Ovary (tissue), 9 donors: ENCODE data around the gene SH3RF1. TPM values are rescaled to one million over a fixed set of nuclear protein-coding genes. Genes with fewer than 3 reads are reported as not detected.

Experiments used
- DNase-seq, 5 donors: peaks; one replicate each; pipeline ENCODE4 v3.0.0-alpha.2; 2019 to 2020
- H3K27ac ChIP-seq, 2 donors: fragments of 200-600 bp; one replicate each; pipeline versions ENCODE4 v1.5.1 to v1.8.0; 2019 to 2022
- H3K27me3 ChIP-seq: fragments of 200-600 bp; one replicate; pipeline ENCODE4 v1.8.0; 2022
- H3K36me3 ChIP-seq: fragments of 200-600 bp; sonication (generic); one replicate; pipeline ENCODE4 v1.5.1; 2019
- H3K4me1 ChIP-seq: one replicate; pipeline ENCODE4 v1.8.1; 2013; ENCODE audit warnings: mild to moderate bottlenecking, moderate library complexity; ENCODE audit not compliant: insufficient read depth
- H3K4me3 ChIP-seq: fragments of 200-600 bp; sonication (generic); one replicate; pipeline ENCODE4 v1.5.1; 2017
- H3K9me3 ChIP-seq, 2 donors: fragments of 200-600 bp in 1 of 2; sonication (generic) in 1 of 2; one replicate each; pipeline versions ENCODE4 v1.5.1 to v1.8.1; 2013 to 2019; ENCODE audit warnings: mild to moderate bottlenecking in 1 of 2, moderate library complexity in 1 of 2
- EP300 ChIP-seq: sonication (generic); formaldehyde crosslinking; IDR thresholded peaks from one replicate; pipeline ENCODE4 v1.6.1; 2017; ENCODE audit warnings: antibody characterized with exemption
- POLR2A ChIP-seq: fragments of 450-650 bp; IDR thresholded peaks from one replicate; pipeline ENCODE4 v1.6.1; 2017; ENCODE audit warnings: antibody characterized with exemption, mild to moderate bottlenecking, moderate library complexity
- WGBS, 3 donors: extraction: QIAGEN DNeasy Blood & Tissue Kit in 1 of 3; methylation state at CpG; one replicate each; pipeline versions ENCODE4 v1.1.5 to v1.1.7; 2013 to 2017; 5-methylcytosine and 5-hydroxymethylcytosine counted together
- intact Hi-C, 4 donors: fragments of 100-400 bp; cut with DNase I; formaldehyde crosslinking; loops; one replicate each; pipeline versions ENCODE4 v1.11.0 to v1.15.1; 2022 to 2023
- polyA plus RNA-seq, 2 donors: library from polyadenylated mRNA; stranded (reverse); fragments of 200-250 nt in 1 of 2; fragments of 350-450 nt in 1 of 2; fragmentation: Illumina TruSeq in 1 of 2; extraction: RNeasy Lipid Tissue Mini Kit (QIAGEN cat#74804) in 1 of 2; gene quantifications; one replicate each; pipeline ENCODE4 v1.2.3, GENCODE V29; 2013 to 2014
- total RNA-seq, 7 donors: library from RNA; depleted of rRNA in 2 of 7; stranded (reverse); fragments of >200 nt in 2 of 7; fragmentation: NEBNext Ultra II Directional in 3 of 7; extraction: Animal tissue kit (Norgen Biotek cat#: 25700) in 3 of 7; gene quantifications; one replicate each; pipeline versions ENCODE4 v1.1.0 to v1.2.4, GENCODE V29; 2016 to 2023
- TF ChIP-seq, protein P1 (sequence below), 3 donors: fragments of 450-650 bp in 2 of 3; fragments of 200-600 bp in 1 of 3; IDR thresholded peaks; one replicate each; pipeline versions ENCODE4 v1.5.1 to v1.8.0; 2016 to 2022; ENCODE audit warnings: antibody characterized with exemption in 3 of 3, mild to moderate bottlenecking in 1 of 3
- donor health status: DM: no; HTN: no; CAD: no; lungs with moderate emphysema.
- donor health status: DM: no; HTN: no; CAD: no.
- donor health status: Bipolar disorder and iron deficiency.
- donor health status: DM: yes; HTN: yes; CAD: no.
- donor health status: DM: no; HTN: no; CAD: no.
- donor health status: DM: yes; HTN: yes; CAD: no.

The SH3RF1 gene
- total and polyA plus RNA-seq, 9 donors = 8.2 to 32.6 (median 22.3) TPM

DNA sequence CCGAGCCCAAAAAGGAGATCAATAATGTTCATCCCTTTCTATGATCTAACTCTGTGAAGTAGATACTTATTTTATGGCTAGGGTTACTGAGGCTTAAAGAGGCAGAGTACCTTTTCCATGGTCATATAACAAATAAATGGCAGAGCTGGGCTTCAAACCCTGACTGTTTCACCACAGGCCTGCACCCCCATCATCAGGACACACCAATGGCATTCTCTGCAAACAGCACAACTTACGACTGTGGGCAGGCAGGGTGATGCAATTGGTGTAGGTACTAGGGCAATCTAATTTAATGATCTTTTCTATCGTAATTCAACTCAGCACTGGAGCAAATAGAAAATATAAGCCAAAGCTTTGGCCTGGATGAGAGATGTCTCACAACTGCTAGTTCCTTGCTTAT lies 141.9 kb downstream of the SH3RF1 start:
- H3K27ac ChIP-seq = no peak overlapping the region
- intact Hi-C loops = no loop called here
- H3K9me3 ChIP-seq = no peaks in the 10 kb centered on the region
- TF ChIP-seq, protein P1, sequence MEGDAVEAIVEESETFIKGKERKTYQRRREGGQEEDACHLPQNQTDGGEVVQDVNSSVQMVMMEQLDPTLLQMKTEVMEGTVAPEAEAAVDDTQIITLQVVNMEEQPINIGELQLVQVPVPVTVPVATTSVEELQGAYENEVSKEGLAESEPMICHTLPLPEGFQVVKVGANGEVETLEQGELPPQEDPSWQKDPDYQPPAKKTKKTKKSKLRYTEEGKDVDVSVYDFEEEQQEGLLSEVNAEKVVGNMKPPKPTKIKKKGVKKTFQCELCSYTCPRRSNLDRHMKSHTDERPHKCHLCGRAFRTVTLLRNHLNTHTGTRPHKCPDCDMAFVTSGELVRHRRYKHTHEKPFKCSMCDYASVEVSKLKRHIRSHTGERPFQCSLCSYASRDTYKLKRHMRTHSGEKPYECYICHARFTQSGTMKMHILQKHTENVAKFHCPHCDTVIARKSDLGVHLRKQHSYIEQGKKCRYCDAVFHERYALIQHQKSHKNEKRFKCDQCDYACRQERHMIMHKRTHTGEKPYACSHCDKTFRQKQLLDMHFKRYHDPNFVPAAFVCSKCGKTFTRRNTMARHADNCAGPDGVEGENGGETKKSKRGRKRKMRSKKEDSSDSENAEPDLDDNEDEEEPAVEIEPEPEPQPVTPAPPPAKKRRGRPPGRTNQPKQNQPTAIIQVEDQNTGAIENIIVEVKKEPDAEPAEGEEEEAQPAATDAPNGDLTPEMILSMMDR (IDR thresholded peaks at IDR 0.05) = no peak
- TF ChIP-seq POLR2A (no peak), EP300 (no peak)
- no peak for DNase-seq
- 86 to 91% (median 87%) methylated on average over 3 of the region's 3 CpGs for WGBS, 3 donors
- H3K27me3 ChIP-seq = no peaks in the 10 kb centered on the region
- H3K36me3 ChIP-seq = no peaks in the 10 kb centered on the region
- no peak overlapping the region for H3K4me3 ChIP-seq
- H3K4me1 ChIP-seq = no peaks in the 10 kb centered on the region

DNA sequence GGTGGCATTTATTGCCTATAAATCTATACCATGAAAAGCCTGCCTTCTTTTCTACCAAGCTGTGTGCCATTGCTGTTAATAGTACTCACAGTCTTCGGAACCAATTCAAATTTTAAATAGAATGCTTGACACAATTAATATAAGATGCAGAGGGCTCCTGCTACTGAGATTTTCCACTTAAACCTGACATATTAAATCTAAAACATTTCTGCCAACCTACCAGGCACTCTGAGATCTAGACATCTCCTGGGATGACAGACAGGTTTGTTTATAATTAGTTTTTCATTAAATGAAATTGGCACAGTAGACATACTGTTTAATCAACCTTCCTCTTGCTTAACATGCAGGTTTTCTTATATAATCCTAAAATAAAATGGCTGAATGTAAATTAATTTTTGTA lies 143.4 kb downstream of the SH3RF1 start:
- DNase-seq = no peak
- 100% methylated on average over 1 of the region's 1 CpG for WGBS, 3 donors
- Histone ChIP-seq H3K4me1 (no peaks in the 10 kb centered on the region), H3K27me3 (no peaks in the 10 kb centered on the region), H3K36me3 (no peaks in the 10 kb centered on the region), H3K4me3 (no peak overlapping the region), H3K9me3 (no peaks in the 10 kb centered on the region), H3K27ac (no peak overlapping the region)
- intact Hi-C loops = no loop called here
- no peak for TF ChIP-seq POLR2A
- no peak for TF ChIP-seq EP300

DNA sequence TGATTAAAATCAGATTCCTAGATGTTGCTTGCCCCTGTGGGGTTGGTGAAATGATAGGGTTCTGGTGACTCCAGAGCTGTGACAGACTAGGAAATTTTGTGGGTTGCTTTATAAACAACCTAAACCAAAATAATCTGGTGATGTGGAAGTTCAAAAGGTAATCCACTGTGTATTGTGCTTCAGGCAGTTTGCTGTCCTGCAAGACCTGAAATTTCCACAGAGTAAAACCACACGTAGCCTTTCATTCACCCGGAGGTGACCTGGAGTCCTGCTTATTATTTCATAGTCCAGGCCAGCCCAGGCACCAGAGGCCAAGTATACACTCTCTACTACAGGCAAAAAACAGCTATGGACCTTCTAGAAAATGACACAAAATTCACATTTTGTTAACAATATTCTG lies 146.1 kb downstream of the SH3RF1 start:
- Histone ChIP-seq H3K9me3 (no peaks in the 10 kb centered on the region), H3K36me3 (no peaks in the 10 kb centered on the region), H3K4me1 (no peaks in the 10 kb centered on the region), H3K27me3 (no peaks in the 10 kb centered on the region), H3K27ac (no peak overlapping the region), H3K4me3 (no peak overlapping the region)
- 82 to 90% (median 83%) methylated on average over 2 of the region's 2 CpGs for WGBS, 3 donors
- TF ChIP-seq POLR2A (no peak), EP300 (no peak)
- TF ChIP-seq, protein P1 (IDR thresholded peaks at IDR 0.05) = no peak
- intact Hi-C loops = no loop called here
- DNase-seq = no peak

DNA sequence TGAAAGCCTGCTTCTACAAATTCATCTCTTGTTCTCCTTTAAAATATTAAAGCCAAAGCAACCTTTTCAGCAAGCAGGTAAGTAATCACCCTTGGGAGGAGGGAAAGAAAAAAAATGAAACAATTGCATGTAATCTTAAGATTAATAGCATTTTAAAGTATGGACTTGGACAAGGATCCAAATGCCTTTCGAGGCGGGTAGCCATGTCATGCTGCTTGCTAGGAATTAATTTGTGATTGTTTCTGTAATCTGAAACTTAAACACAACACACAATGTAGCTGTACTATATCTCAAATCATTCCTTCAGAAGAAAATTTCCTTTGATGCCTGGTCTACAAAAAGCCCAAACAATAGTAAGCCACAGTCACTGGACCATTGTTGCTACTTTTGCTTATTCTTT lies 148.3 kb downstream of the SH3RF1 start:
- Histone ChIP-seq H3K4me3 (no peak overlapping the region), H3K9me3 (no peaks in the 10 kb centered on the region), H3K27ac (no peak overlapping the region), H3K4me1 (no peaks in the 10 kb centered on the region), H3K27me3 (no peaks in the 10 kb centered on the region), H3K36me3 (no peaks in the 10 kb centered on the region)
- intact Hi-C loops = no loop called here
- DNase-seq = no peak
- 75 to 86% (median 84%) methylated on average over 2 of the region's 2 CpGs for WGBS, 3 donors
- TF ChIP-seq EP300 (no peak), POLR2A (no peak)
- TF ChIP-seq, protein P1 (IDR thresholded peaks at IDR 0.05) = no peak

DNA sequence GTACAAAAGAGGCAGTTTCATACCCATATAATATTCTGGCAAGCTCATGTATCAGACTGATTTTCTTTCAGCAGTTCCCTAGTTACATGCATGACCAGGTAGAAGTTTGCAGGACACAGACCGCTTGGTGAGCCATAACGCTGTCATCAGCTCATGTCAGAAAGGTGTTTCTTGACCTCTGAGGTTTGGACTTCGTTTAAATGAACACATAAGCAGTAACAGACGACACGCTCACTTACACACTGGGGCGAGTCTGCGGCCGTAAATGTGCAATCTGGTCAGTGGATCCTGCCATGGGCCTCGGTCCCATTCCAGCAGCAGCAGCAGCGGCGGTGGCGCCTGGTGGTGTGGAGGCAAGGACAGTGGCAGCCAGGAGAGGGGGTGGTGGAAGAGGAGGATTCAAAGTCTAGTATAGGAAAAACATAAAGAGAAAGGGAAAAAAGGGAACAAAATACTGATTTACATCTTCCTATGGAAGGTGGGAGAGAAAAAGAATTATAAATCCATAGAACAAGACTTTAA lies 148.8 kb downstream of the SH3RF1 start:
- H3K27me3 ChIP-seq = no peaks in the 10 kb centered on the region
- TF ChIP-seq, protein P1 (IDR thresholded peaks at IDR 0.05) = no peak
- TF ChIP-seq EP300 (no peak), POLR2A (no peak)
- WGBS, 3 donors = 94 to 96% (median 95%) methylated on average over 12 of the region's 12 CpGs
- H3K27ac ChIP-seq = no peak overlapping the region
- no peaks in the 10 kb centered on the region for H3K4me1 ChIP-seq
- no peaks in the 10 kb centered on the region for H3K9me3 ChIP-seq
- H3K36me3 ChIP-seq = no peaks in the 10 kb centered on the region
- intact Hi-C loops = no loop called here
- DNase-seq = no peak
- H3K4me3 ChIP-seq = no peak overlapping the region
